Thyroid gland (tissue), 4 donors: ENCODE results near the gene TMCC3. TPM values are rescaled to one million over a fixed set of nuclear protein-coding genes. Genes with fewer than 3 reads are reported as not detected.

Experiments
- DNase-seq, 2 donors: peaks; one replicate each; pipeline ENCODE4 v3.0.0-alpha.2; 2019
- H3K27ac ChIP-seq, 3 donors: fragments of 200-600 bp; sonication (generic); 1 replicate in 2 of 3; 2 replicates in 1 of 3; pipeline ENCODE4 v1.5.1; 2016 to 2019; ENCODE audit warnings: mild to moderate bottlenecking in 1 of 3, moderate library complexity in 1 of 3
- H3K27me3 ChIP-seq: fragments of 200-600 bp; sonication (generic); one replicate; pipeline ENCODE4 v1.5.1; 2019
- H3K36me3 ChIP-seq, 2 donors: fragments of 200-600 bp; sonication (generic); one replicate each; pipeline ENCODE4 v1.5.1; 2016 to 2019
- H3K4me1 ChIP-seq, 2 donors: fragments of 200-600 bp; sonication (generic); one replicate each; pipeline ENCODE4 v1.5.1; 2017 to 2019
- H3K4me3 ChIP-seq, 3 donors: fragments of 200-600 bp; sonication (generic); replicated peaks in 1 of 3; 1 replicate in 2 of 3; 2 replicates in 1 of 3; pipeline ENCODE4 v1.5.1; 2016; ENCODE audit warnings: mild to moderate bottlenecking in 1 of 3
- H3K9me3 ChIP-seq: fragments of 200-600 bp; sonication (generic); one replicate; pipeline ENCODE4 v1.5.1; 2017
- CTCF ChIP-seq, 6 experiments: fragments of 200-600 bp in 3 of 6; fragments of 450-650 bp in 3 of 6; sonication (generic) in 3 of 6; IDR thresholded peaks; one replicate each; pipeline ENCODE4 v1.5.1; 2016 to 2019; ENCODE audit warnings: antibody characterized with exemption in 6 of 6, mild to moderate bottlenecking in 2 of 6, inconsistent platforms in 1 of 6, moderate library complexity in 1 of 6
- POLR2A ChIP-seq, 2 donors: fragments of 450-650 bp; IDR thresholded peaks; one replicate each; pipeline ENCODE4 v1.6.1; 2017; ENCODE audit warnings: antibody characterized with exemption in 2 of 2, mild to moderate bottlenecking in 2 of 2, moderate library complexity in 1 of 2
- WGBS, 2 donors: methylation state at CpG; one replicate each; pipeline ENCODE4 v1.1.5; 2017; 5-methylcytosine and 5-hydroxymethylcytosine counted together
- intact Hi-C: fragments of 100-400 bp; cut with DNase I; formaldehyde crosslinking; loops from one replicate; pipeline ENCODE4 v1.15.1; 2023
- total RNA-seq, 4 donors: library from RNA; depleted of rRNA; stranded (reverse); fragments of >200 nt; gene quantifications; one replicate each; pipeline ENCODE4 v1.2.3, GENCODE V29; 2016

Gene TMCC3
- total RNA-seq, 4 donors from 2014 or later = 15.0 to 25.6 (median 19.3) TPM

GRCh38 chr12:94557746-94558295, 92.5 kb downstream of the TMCC3 start:
- intact Hi-C loops = no loop called here

DNA sequence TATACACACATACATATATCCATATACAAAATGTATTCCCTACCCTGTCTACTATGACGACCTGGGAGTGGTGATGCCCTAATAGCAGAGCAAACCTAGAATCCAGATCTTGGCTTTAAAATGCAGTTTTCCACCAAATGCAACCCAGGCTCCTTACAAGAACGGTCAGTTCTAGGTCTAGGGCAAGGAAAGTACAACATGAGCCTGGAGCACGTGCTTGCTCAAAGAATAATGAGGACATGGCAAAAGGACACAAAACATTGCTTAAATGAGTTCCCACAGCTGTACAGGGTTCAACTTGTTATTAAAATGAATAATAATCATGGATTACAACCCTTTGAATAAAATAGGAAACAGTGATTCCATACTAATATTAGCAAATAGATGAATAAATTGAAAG, 94.7 kb downstream of the TMCC3 start:
- Histone ChIP-seq H3K4me1 (peaks cover 6 to 9% of the 10 kb centered on the region in 2 donors), H3K36me3 (no peaks in the 10 kb centered on the region), H3K27ac (no peak overlapping the region), H3K4me3 (no peak overlapping the region), H3K27me3 (no peaks in the 10 kb centered on the region), H3K9me3 (no peaks in the 10 kb centered on the region)
- 74 to 97% methylated on average over 3 of the region's 3 CpGs for WGBS, 2 donors
- no peak for TF ChIP-seq CTCF (IDR thresholded peaks at IDR 0.05)
- TF ChIP-seq POLR2A (IDR thresholded peaks at IDR 0.05) = no peak
- intact Hi-C loops = no loop called here
- no peak for DNase-seq

More at GRCh38 chr12:94557746-94558295, 92.5 kb downstream of the TMCC3 start:
- TF ChIP-seq POLR2A (IDR thresholded peaks at IDR 0.05) (no peak), CTCF (IDR thresholded peaks at IDR 0.05) (no peak)
- Histone ChIP-seq H3K9me3 (no peaks in the 10 kb centered on the region), H3K36me3 (no peaks in the 10 kb centered on the region), H3K4me1 (peaks cover 9 to 17% of the 10 kb centered on the region in 2 donors), H3K4me3 (no peak overlapping the region), H3K27ac (no peak overlapping the region), H3K27me3 (no peaks in the 10 kb centered on the region)
- 95 to 100% methylated on average over 1 of the region's 1 CpG for WGBS, 2 donors
- DNase-seq = no peak

GRCh38 chr12:94553875-94554274, 96.5 kb downstream of the TMCC3 start:
- intact Hi-C loops = no loop called here
- no peak for TF ChIP-seq POLR2A (IDR thresholded peaks at IDR 0.05)
- TF ChIP-seq CTCF (IDR thresholded peaks at IDR 0.05) = no peak
- Histone ChIP-seq H3K36me3 (no peaks in the 10 kb centered on the region), H3K4me3 (no peak overlapping the region), H3K27ac (no peak overlapping the region), H3K9me3 (no peaks in the 10 kb centered on the region), H3K4me1 (peaks cover 3 to 5% of the 10 kb centered on the region in 2 donors), H3K27me3 (no peaks in the 10 kb centered on the region)
- no peak for DNase-seq
- WGBS, 2 donors = 91 to 92% methylated on average over 15 of the region's 15 CpGs

- Histone ChIP-seq H3K27ac (no peak overlapping the region), H3K36me3 (no peaks in the 10 kb centered on the region), H3K4me1 (no peaks in the 10 kb centered on the region), H3K27me3 (no peaks in the 10 kb centered on the region), H3K9me3 (no peaks in the 10 kb centered on the region), H3K4me3 (no peak overlapping the region)
- WGBS, 2 donors = 58 to 78% methylated on average over 6 of the region's 6 CpGs
- intact Hi-C loops = no loop called here
- no peak for DNase-seq
- TF ChIP-seq POLR2A (IDR thresholded peaks at IDR 0.05) (no peak), CTCF (IDR thresholded peaks at IDR 0.05) (no peak)
Measured at GRCh38 chr12:94553130-94553519, 97.2 kb downstream of the TMCC3 start.

- intact Hi-C loops = no loop called here
- DNase-seq = no peak
- Histone ChIP-seq H3K4me1 (no peaks in the 10 kb centered on the region), H3K27ac (no peak overlapping the region), H3K9me3 (no peaks in the 10 kb centered on the region), H3K36me3 (no peaks in the 10 kb centered on the region), H3K4me3 (no peak overlapping the region), H3K27me3 (no peaks in the 10 kb centered on the region)
- WGBS, 2 donors = 44 to 58% methylated on average over 3 to 4 of the region's 4 CpGs
- TF ChIP-seq POLR2A (IDR thresholded peaks at IDR 0.05) = no peak
- TF ChIP-seq CTCF (IDR thresholded peaks at IDR 0.05) = no peak
Measured at GRCh38 chr12:94551810-94552209, 98.5 kb downstream of the TMCC3 start.
